Measurements from ENCODE around the gene ECD. TPM values are rescaled to one million over a fixed set of nuclear protein-coding genes. Genes with fewer than 3 reads are reported as not detected.

Gene ECD
- polyA plus RNA-seq, 3 donors: 14.1 to 20.2 (median 16.7) TPM

GRCh38 chr10:73126343-73126742 is 41.5 kb downstream of the ECD start:
- no peak overlapping the region for H3K27ac ChIP-seq (ENCODE audit: low read depth in 1 of 2, low read length in 2 of 2)
- peaks cover 0 to 2% (median 0%) of the 10 kb centered on the region in 3 donors for H3K27me3 Mint-ChIP-seq (ENCODE audit: low read depth in 3 of 3)
- H3K27me3 ChIP-seq (ENCODE audit: control insufficient read depth in 2 of 2, insufficient read depth in 2 of 2, low read length in 2 of 2): no peaks in the 10 kb centered on the region
- H3K4me1 Mint-ChIP-seq: no peaks in the 10 kb centered on the region
- no peaks in the 10 kb centered on the region for H3K4me1 ChIP-seq (ENCODE audit: control insufficient read depth in 1 of 2, insufficient read depth in 2 of 2, low read length in 2 of 2)
- H3K27ac Mint-ChIP-seq: no peak overlapping the region
- no peaks in the 10 kb centered on the region for H3K9me3 ChIP-seq (replicated peaks in 1 of 2; ENCODE audit: control insufficient read depth in 1 of 2, insufficient read depth in 1 of 2, low read length in 2 of 2)
- TF ChIP-seq CTCF (IDR thresholded peaks at IDR 0.05): no peak
- H4K20me1 ChIP-seq (ENCODE audit: insufficient read depth, low read length): no peaks in the 10 kb centered on the region
- no CpG with 5 or more reads among the region's 2 CpGs for WGBS (ENCODE audit: insufficient coverage)
- H3K9me3 Mint-ChIP-seq: no peaks in the 10 kb centered on the region
- no peaks in the 10 kb centered on the region for H3K79me2 ChIP-seq (ENCODE audit: insufficient read depth, low read length)
- intact Hi-C loops (cut with micrococcal nuclease): no loop called here
- H3K9ac ChIP-seq (ENCODE audit: insufficient read depth, low read length, poor library complexity, severe bottlenecking): no peak overlapping the region
- H3K4me2 ChIP-seq (replicated peaks; ENCODE audit: extremely low read depth, low read length, poor library complexity, severe bottlenecking): no peak overlapping the region
- DNase-seq: no peak
- no peak overlapping the region for H2AFZ ChIP-seq (ENCODE audit: insufficient read depth, low read depth, low read length, poor library complexity, severe bottlenecking)
- H3K36me3 ChIP-seq (replicated peaks in 1 of 2; ENCODE audit: control insufficient read depth in 1 of 2, insufficient read depth in 2 of 2, low read length in 2 of 2): peaks cover 55 to 82% of the 10 kb centered on the region in 2 donors
- peaks cover 51 to 78% of the 10 kb centered on the region in 2 donors for H3K36me3 Mint-ChIP-seq
- no peak overlapping the region for H3K4me3 ChIP-seq (replicated peaks in 1 of 3; ENCODE audit: low read depth in 2 of 3, low read length in 3 of 3)
- H3K4me3 Mint-ChIP-seq: no peak overlapping the region

- H3K27me3 ChIP-seq (ENCODE audit: control insufficient read depth in 2 of 2, insufficient read depth in 2 of 2, low read length in 2 of 2): no peaks in the 10 kb centered on the region
- Mint-ChIP-seq H3K27me3 (ENCODE audit: low read depth in 3 of 3) (peaks cover 0 to 4% (median 1%) of the 10 kb centered on the region in 3 donors), H3K4me3 (no peak overlapping the region), H3K4me1 (no peaks in the 10 kb centered on the region), H3K9me3 (no peaks in the 10 kb centered on the region), H3K27ac (no peak overlapping the region), H3K36me3 (peaks cover 31 to 43% of the 10 kb centered on the region in 2 donors)
- no peak overlapping the region for H3K9ac ChIP-seq (ENCODE audit: insufficient read depth, low read length, poor library complexity, severe bottlenecking)
- no peak overlapping the region for H2AFZ ChIP-seq (ENCODE audit: insufficient read depth, low read depth, low read length, poor library complexity, severe bottlenecking)
- H3K4me2 ChIP-seq (replicated peaks; ENCODE audit: extremely low read depth, low read length, poor library complexity, severe bottlenecking): no peak overlapping the region
- no peak for DNase-seq
- peaks cover 19 to 61% of the 10 kb centered on the region in 2 donors for H3K36me3 ChIP-seq (replicated peaks in 1 of 2; ENCODE audit: control insufficient read depth in 1 of 2, insufficient read depth in 2 of 2, low read length in 2 of 2)
- no peak overlapping the region for H3K4me3 ChIP-seq (replicated peaks in 1 of 3; ENCODE audit: low read depth in 2 of 3, low read length in 3 of 3)
- no peaks in the 10 kb centered on the region for H4K20me1 ChIP-seq (ENCODE audit: insufficient read depth, low read length)
- no peaks in the 10 kb centered on the region for H3K4me1 ChIP-seq (ENCODE audit: control insufficient read depth in 1 of 2, insufficient read depth in 2 of 2, low read length in 2 of 2)
- intact Hi-C loops (cut with micrococcal nuclease): loop anchor here in 1 of 2 donors (10.0 kb wide), 1 partner anchor 45 kb away; the partner anchor contains the start of genes ECD and FAM149B1
- no peak for TF ChIP-seq CTCF (IDR thresholded peaks at IDR 0.05)
- H3K9me3 ChIP-seq (replicated peaks in 1 of 2; ENCODE audit: control insufficient read depth in 1 of 2, insufficient read depth in 1 of 2, low read length in 2 of 2): no peaks in the 10 kb centered on the region
- WGBS (ENCODE audit: insufficient coverage): no CpG with 5 or more reads among the region's 4 CpGs
- no peak overlapping the region for H3K27ac ChIP-seq (ENCODE audit: low read depth in 1 of 2, low read length in 2 of 2)
- no peaks in the 10 kb centered on the region for H3K79me2 ChIP-seq (ENCODE audit: insufficient read depth, low read length)
These were observed 47.9 kb downstream of the ECD start for GRCh38 chr10:73119952-73120351.
